BLaER1 (cell line): ENCODE results near the gene EDDM13.

ENCODE experiments used
- H3K27ac ChIP-seq: shearing (Covaris generic); formaldehyde crosslinking; 2 replicates; pipeline ENCODE4 v1.8.1; 2022
- H3K27me3 ChIP-seq: shearing (Covaris generic); formaldehyde crosslinking; 2 replicates; pipeline ENCODE4 v1.8.1; 2022
- H3K36me3 ChIP-seq: shearing (Covaris generic); formaldehyde crosslinking; 2 replicates; pipeline ENCODE4 v1.8.1; 2022
- H3K4me1 ChIP-seq: shearing (Covaris generic); formaldehyde crosslinking; 2 replicates; pipeline ENCODE4 v1.8.1; 2022
- H3K4me2 ChIP-seq: shearing (Covaris generic); formaldehyde crosslinking; 2 replicates; pipeline ENCODE4 v1.8.1; 2022
- H3K4me3 ChIP-seq: shearing (Covaris generic); formaldehyde crosslinking; 2 replicates; pipeline ENCODE4 v1.8.1; 2022
- H3K9ac ChIP-seq: shearing (Covaris generic); formaldehyde crosslinking; 2 replicates; pipeline ENCODE4 v1.8.1; 2022
- H3K9me3 ChIP-seq: shearing (Covaris generic); formaldehyde crosslinking; 2 replicates; pipeline ENCODE4 v1.8.1; 2022
- H4K20me1 ChIP-seq: shearing (Covaris generic); formaldehyde crosslinking; 2 replicates; pipeline ENCODE4 v1.8.1; 2022
- Cebpa-rat ChIP-seq: shearing (Covaris generic); IDR thresholded peaks from 2 replicates; pipeline ENCODE4 v1.8.1; 2022

EDDM13 gene

GRCh38 chr19:56348289-56348877 is 75.8 kb downstream of the EDDM13 start:
- Histone ChIP-seq H3K9ac (no peak overlapping the region), H4K20me1 (no peaks in the 10 kb centered on the region), H3K36me3 (no peaks in the 10 kb centered on the region), H3K27ac (no peak overlapping the region), H3K4me1 (no peaks in the 10 kb centered on the region), H3K4me3 (no peak overlapping the region), H3K4me2 (no peak overlapping the region), H3K9me3 (peaks cover 2% of the 10 kb centered on the region), H3K27me3 (no peaks in the 10 kb centered on the region)
- TF ChIP-seq Cebpa-rat, result no peak

- no peak for TF ChIP-seq Cebpa-rat
- Histone ChIP-seq H3K9ac (no peak overlapping the region), H3K4me3 (no peak overlapping the region), H3K4me2 (no peak overlapping the region), H3K36me3 (no peaks in the 10 kb centered on the region), H3K27ac (no peak overlapping the region), H3K4me1 (no peaks in the 10 kb centered on the region), H3K9me3 (no peaks in the 10 kb centered on the region), H4K20me1 (no peaks in the 10 kb centered on the region), H3K27me3 (no peaks in the 10 kb centered on the region)
Observed at GRCh38 chr19:56350416-56351045, 78.0 kb downstream of the EDDM13 start.

- H3K4me1 ChIP-seq, result no peaks in the 10 kb centered on the region
- TF ChIP-seq Cebpa-rat, result no peak
- no peak overlapping the region for H3K4me3 ChIP-seq
- no peak overlapping the region for H3K4me2 ChIP-seq
- no peaks in the 10 kb centered on the region for H4K20me1 ChIP-seq
- no peak overlapping the region for H3K27ac ChIP-seq
- H3K36me3 ChIP-seq, result no peaks in the 10 kb centered on the region
- H3K9me3 ChIP-seq, result no peaks in the 10 kb centered on the region
- H3K9ac ChIP-seq, result no peak overlapping the region
- H3K27me3 ChIP-seq, result no peaks in the 10 kb centered on the region
Observed at GRCh38 chr19:56351208-56351607, 78.7 kb downstream of the EDDM13 start.

- Histone ChIP-seq H3K27me3 (no peaks in the 10 kb centered on the region), H3K9me3 (peaks cover 11% of the 10 kb centered on the region), H3K4me1 (no peaks in the 10 kb centered on the region), H3K36me3 (no peaks in the 10 kb centered on the region), H3K9ac (no peak overlapping the region), H4K20me1 (no peaks in the 10 kb centered on the region), H3K4me3 (no peak overlapping the region), H3K27ac (no peak overlapping the region), H3K4me2 (no peak overlapping the region)
- TF ChIP-seq Cebpa-rat, result no peak
Observed at GRCh38 chr19:56355517-56355916, 83.0 kb downstream of the EDDM13 start.

GRCh38 chr19:56356944-56357343 is 84.4 kb downstream of the EDDM13 start:
- TF ChIP-seq Cebpa-rat, result no peak
- no peaks in the 10 kb centered on the region for H3K36me3 ChIP-seq

More at GRCh38 chr19:56356944-56357343, 84.4 kb downstream of the EDDM13 start:
- no peak overlapping the region for H3K4me2 ChIP-seq
- no peaks in the 10 kb centered on the region for H3K4me1 ChIP-seq
- no peak overlapping the region for H3K9ac ChIP-seq
- H4K20me1 ChIP-seq, result no peaks in the 10 kb centered on the region
- H3K27me3 ChIP-seq, result no peaks in the 10 kb centered on the region
- peaks cover 23% of the 10 kb centered on the region for H3K9me3 ChIP-seq
- no peak overlapping the region for H3K27ac ChIP-seq
- no peak overlapping the region for H3K4me3 ChIP-seq
